Hepatocyte (in vitro differentiated cells): ENCODE results near the gene BMPR1A. TPM values are rescaled to one million over a fixed set of nuclear protein-coding genes. Genes with fewer than 3 reads are reported as not detected.

ENCODE experiments used
- DNase-seq: peaks from one replicate; pipeline ENCODE4 v3.0.0-alpha.2; 2016; ENCODE audit warnings: low spot score
- H2AFZ ChIP-seq: fragments of 200-600 bp; sonication (generic); 2 replicates; pipeline ENCODE4 v1.6.0; 2016; ENCODE audit warnings: antibody characterized with exemption, mild to moderate bottlenecking
- H3K27ac ChIP-seq: fragments of 200-600 bp; sonication (generic); 2 replicates; pipeline ENCODE4 v1.5.1; 2016; ENCODE audit warnings: mild to moderate bottlenecking
- H3K27me3 ChIP-seq: fragments of 200-600 bp; sonication (generic); 2 replicates; pipeline ENCODE4 v1.6.1; 2016
- H3K36me3 ChIP-seq: fragments of 200-600 bp; sonication (generic); replicated peaks from 2 replicates; pipeline ENCODE4 v1.5.1; 2016; ENCODE audit warnings: low read depth; ENCODE audit not compliant: insufficient read depth
- H3K4me1 ChIP-seq: fragments of 200-600 bp; sonication (generic); 2 replicates; pipeline ENCODE4 v1.5.1; 2016; ENCODE audit warnings: mild to moderate bottlenecking, moderate library complexity; ENCODE audit not compliant: insufficient read depth
- H3K4me2 ChIP-seq: fragments of 200-600 bp; sonication (generic); 2 replicates; pipeline ENCODE4 v1.6.0; 2016
- H3K4me3 ChIP-seq: fragments of 200-600 bp; sonication (generic); 2 replicates; pipeline ENCODE4 v1.5.1; 2016; ENCODE audit warnings: mild to moderate bottlenecking
- H3K79me2 ChIP-seq: fragments of 200-600 bp; sonication (generic); 2 replicates; pipeline ENCODE4 v1.6.0; 2017; ENCODE audit warnings: mild to moderate bottlenecking
- H3K9me2 ChIP-seq: fragments of 200-600 bp; sonication (generic); replicated peaks from 2 replicates; pipeline ENCODE4 v1.6.0; 2017; ENCODE audit warnings: mild to moderate bottlenecking; ENCODE audit not compliant: insufficient read depth
- H3K9me3 ChIP-seq: fragments of 200-600 bp; sonication (generic); 2 replicates; pipeline ENCODE4 v1.5.1; 2016; ENCODE audit warnings: low read depth, mild to moderate bottlenecking
- H4K20me1 ChIP-seq: fragments of 200-600 bp; sonication (generic); 2 replicates; pipeline ENCODE4 v1.6.0; 2016; ENCODE audit warnings: mild to moderate bottlenecking; ENCODE audit not compliant: insufficient read depth, poor library complexity, severe bottlenecking
- CTCF ChIP-seq: fragments of 200-600 bp; sonication (generic); IDR thresholded peaks from 2 replicates; pipeline ENCODE4 v1.5.1; 2016; ENCODE audit warnings: antibody characterized with exemption, mild to moderate bottlenecking; ENCODE audit not compliant: poor library complexity
- EZH2 ChIP-seq: fragments of 200-600 bp; sonication (generic); IDR thresholded peaks from 2 replicates; pipeline ENCODE4 v1.6.1; 2016; ENCODE audit warnings: antibody characterized with exemption, mild to moderate bottlenecking, borderline replicate concordance
- EZH2phosphoT487 ChIP-seq: fragments of 200-600 bp; sonication (generic); IDR thresholded peaks from one replicate; pipeline ENCODE4 v1.6.1; 2018; ENCODE audit warnings: antibody characterized with exemption, mild to moderate bottlenecking, low read depth, moderate library complexity; ENCODE audit not compliant: unreplicated experiment, severe bottlenecking
- WGBS: methylation state at CpG from one replicate; pipeline ENCODE4 v1.1.6; 2016; ENCODE audit warnings: low lambda C conversion rate; ENCODE audit errors: missing lambda C conversion rate; 5-methylcytosine and 5-hydroxymethylcytosine counted together
- polyA plus RNA-seq: library from polyadenylated mRNA; unstranded; fragments of >200 nt; fragmentation: Nextera tagmentation; extraction: Ambion mirVana; gene quantifications from 2 replicates; pipeline ENCODE4 v1.2.1, GENCODE V29; 2016
- total RNA-seq: library from RNA; depleted of rRNA; stranded (reverse); fragments of >200 nt; gene quantifications from 2 replicates; pipeline ENCODE4 v1.2.3, GENCODE V29; 2014

The BMPR1A gene
- total and polyA plus RNA-seq, 2 experiments from 2014 or later = 25.1 to 58.0 TPM

GRCh38 chr10:86785968-86786367 lies 29.5 kb downstream of the BMPR1A start:
- Histone ChIP-seq H3K4me3 (no peak overlapping the region), H3K9me2 (no peaks in the 10 kb centered on the region), H3K27ac (peak overlapping the region; percentile 10), H4K20me1 (peaks cover 63% of the 10 kb centered on the region), H3K79me2 (peaks cover 97% of the 10 kb centered on the region), H3K27me3 (no peaks in the 10 kb centered on the region), H3K4me1 (peaks cover 6% of the 10 kb centered on the region), H3K4me2 (peak overlapping the region; percentile 26), H3K9me3 (peaks cover 7% of the 10 kb centered on the region), H3K36me3 (no peaks in the 10 kb centered on the region), H2AFZ (no peak overlapping the region)
- no peak for DNase-seq
- 64% methylated on average over 5 of the region's 5 CpGs for WGBS
- TF ChIP-seq CTCF (no peak), EZH2phosphoT487 (no peak), EZH2 (no peak)

- peak overlapping the region; percentile 26 for H3K4me2 ChIP-seq
- H3K27me3 ChIP-seq = no peaks in the 10 kb centered on the region
- peaks cover 6% of the 10 kb centered on the region for H3K4me1 ChIP-seq
- WGBS = 41% methylated on average over 4 of the region's 4 CpGs
- H3K36me3 ChIP-seq = no peaks in the 10 kb centered on the region
- no peak for TF ChIP-seq EZH2phosphoT487
- TF ChIP-seq EZH2 = no peak
- no peak for TF ChIP-seq CTCF
- H3K27ac ChIP-seq = peak overlapping the region; percentile 10
- H2AFZ ChIP-seq = no peak overlapping the region
- H3K4me3 ChIP-seq = no peak overlapping the region
- H3K79me2 ChIP-seq = peaks cover 97% of the 10 kb centered on the region
- peaks cover 7% of the 10 kb centered on the region for H3K9me3 ChIP-seq
- H4K20me1 ChIP-seq = peaks cover 59% of the 10 kb centered on the region
- no peak for DNase-seq
- no peaks in the 10 kb centered on the region for H3K9me2 ChIP-seq
Observed at GRCh38 chr10:86786368-86786767, 29.9 kb downstream of the BMPR1A start.

GRCh38 chr10:86790394-86790793 lies 34.0 kb downstream of the BMPR1A start:
- peaks cover 6% of the 10 kb centered on the region for H3K4me1 ChIP-seq
- H4K20me1 ChIP-seq = peaks cover 48% of the 10 kb centered on the region
- H3K4me3 ChIP-seq = no peak overlapping the region
- DNase-seq = no peak
- peaks cover 91% of the 10 kb centered on the region for H3K79me2 ChIP-seq
- H3K27ac ChIP-seq = no peak overlapping the region
- no peaks in the 10 kb centered on the region for H3K9me3 ChIP-seq
- H2AFZ ChIP-seq = no peak overlapping the region
- no peak for TF ChIP-seq CTCF
- TF ChIP-seq EZH2 = no peak
- TF ChIP-seq EZH2phosphoT487 = no peak
- H3K36me3 ChIP-seq = no peaks in the 10 kb centered on the region
- no peak overlapping the region for H3K4me2 ChIP-seq
- 95% methylated on average over 3 of the region's 3 CpGs for WGBS
- H3K9me2 ChIP-seq = no peaks in the 10 kb centered on the region
- no peaks in the 10 kb centered on the region for H3K27me3 ChIP-seq
